Upper lobe of left lung (tissue), 6 donors: ENCODE measurements around the gene FLT1. TPM values are rescaled to one million over a fixed set of nuclear protein-coding genes. Genes with fewer than 3 reads are reported as not detected.

Source experiments
- ATAC-seq, 2 donors: fragments of 200-7000 bp; cut with Tn5 transposase; one replicate each; pipeline ENCODE4 v1.9.1; 2022; ENCODE audit warnings: mild to moderate bottlenecking in 2 of 2, moderate library complexity in 2 of 2; ENCODE audit not compliant: low FRiP score in 2 of 2
- DNase-seq, 2 donors: peaks; one replicate each; pipeline ENCODE4 v3.0.0-alpha.2; 2019 to 2020
- H3K27ac ChIP-seq, 4 donors: fragments of 200-600 bp; sonication (generic); one replicate each; pipeline ENCODE4 v1.5.1; 2016 to 2019
- H3K27me3 ChIP-seq, 4 donors: fragments of 200-600 bp; sonication (generic); one replicate each; pipeline ENCODE4 v1.5.1; 2017 to 2019
- H3K36me3 ChIP-seq, 4 donors: fragments of 200-600 bp; sonication (generic); one replicate each; pipeline ENCODE4 v1.5.1; 2016 to 2019
- H3K4me1 ChIP-seq, 4 donors: fragments of 200-600 bp; sonication (generic); one replicate each; pipeline ENCODE4 v1.5.1; 2018 to 2019
- H3K4me3 ChIP-seq, 4 donors: fragments of 200-600 bp; sonication (generic); one replicate each; pipeline ENCODE4 v1.5.1; 2017 to 2019; ENCODE audit warnings: mild to moderate bottlenecking in 2 of 4, moderate library complexity in 1 of 4
- H3K9me3 ChIP-seq, 4 donors: fragments of 200-600 bp; sonication (generic); one replicate each; pipeline ENCODE4 v1.5.1; 2018 to 2019
- EP300 ChIP-seq, 4 donors: sonication (generic); formaldehyde crosslinking; IDR thresholded peaks; one replicate each; pipeline ENCODE4 v1.5.1; 2017; ENCODE audit warnings: antibody characterized with exemption in 4 of 4, control low read depth in 2 of 4
- POLR2A ChIP-seq, 4 donors: fragments of 450-650 bp; IDR thresholded peaks; one replicate each; pipeline ENCODE4 v1.5.1; 2016 to 2017; ENCODE audit warnings: antibody characterized with exemption in 4 of 4, mild to moderate bottlenecking in 2 of 4
- POLR2AphosphoS5 ChIP-seq, 2 donors: sonication (generic); formaldehyde crosslinking; IDR thresholded peaks; one replicate each; pipeline ENCODE4 v1.5.1; 2017; ENCODE audit warnings: antibody characterized with exemption in 2 of 2
- WGBS, 2 donors: methylation state at CpG; one replicate each; pipeline ENCODE4 v1.1.5; 2017 to 2018; 5-methylcytosine and 5-hydroxymethylcytosine counted together
- total RNA-seq, 6 donors: library from RNA; depleted of rRNA in 4 of 6; stranded (reverse); fragments of >200 nt in 4 of 6; gene quantifications; one replicate each; pipeline versions ENCODE4 v1.1.0 to v1.2.1, GENCODE V29; 2016 to 2021
- TF ChIP-seq, protein P1 (sequence below), 6 experiments: fragments of 450-650 bp in 4 of 6; fragments of 200-600 bp in 2 of 6; sonication (generic) in 2 of 6; IDR thresholded peaks; one replicate each; pipeline ENCODE4 v1.5.1; 2016 to 2019; ENCODE audit warnings: antibody characterized with exemption in 6 of 6
- donor health status: DM: no; HTN: no; CAD: no; lungs with moderate emphysema.
- donor health status: DM: no; HTN: yes; CAD: no; lungs with severe emphysema.

The FLT1 gene
- total RNA-seq, 6 donors from 2014 or later: 20.9 to 47.9 (median 25.5) TPM

DNA sequence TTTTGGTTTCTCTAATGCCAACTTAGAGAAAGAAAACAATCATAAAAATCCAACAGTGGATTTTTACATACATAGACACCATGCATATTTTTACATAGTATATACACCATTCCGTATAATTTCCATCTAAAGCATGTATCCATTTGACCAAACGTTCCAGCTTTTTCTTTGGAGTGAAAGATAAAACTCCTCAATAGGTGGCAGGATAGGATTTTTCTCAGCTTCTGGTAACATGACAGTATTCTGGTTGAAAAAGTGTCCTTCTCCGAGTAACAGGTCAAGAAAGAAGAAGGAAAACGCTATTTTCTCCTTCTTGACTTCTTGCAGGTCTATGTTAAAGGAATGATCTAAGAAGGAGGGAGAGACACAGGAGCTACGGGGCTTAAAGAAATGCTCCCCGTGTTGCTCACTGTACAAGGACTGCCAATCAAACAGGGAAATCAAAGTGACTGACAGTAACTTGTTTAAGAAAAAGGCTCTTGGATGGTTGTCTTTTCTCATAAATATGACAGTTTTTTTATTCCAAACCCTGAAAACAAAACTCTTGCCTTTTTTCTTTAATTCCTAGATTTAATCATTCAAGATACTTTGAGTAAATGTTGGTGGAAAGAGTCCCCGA, 11.5 kb downstream of the FLT1 start:
- Histone ChIP-seq H3K27ac (no peak overlapping the region), H3K4me3 (no peak overlapping the region), H3K36me3 (no peaks in the 10 kb centered on the region), H3K9me3 (no peaks in the 10 kb centered on the region), H3K4me1 (peaks cover 0 to 13% (median 0%) of the 10 kb centered on the region in 4 donors), H3K27me3 (no peaks in the 10 kb centered on the region)
- TF ChIP-seq, protein P1, sequence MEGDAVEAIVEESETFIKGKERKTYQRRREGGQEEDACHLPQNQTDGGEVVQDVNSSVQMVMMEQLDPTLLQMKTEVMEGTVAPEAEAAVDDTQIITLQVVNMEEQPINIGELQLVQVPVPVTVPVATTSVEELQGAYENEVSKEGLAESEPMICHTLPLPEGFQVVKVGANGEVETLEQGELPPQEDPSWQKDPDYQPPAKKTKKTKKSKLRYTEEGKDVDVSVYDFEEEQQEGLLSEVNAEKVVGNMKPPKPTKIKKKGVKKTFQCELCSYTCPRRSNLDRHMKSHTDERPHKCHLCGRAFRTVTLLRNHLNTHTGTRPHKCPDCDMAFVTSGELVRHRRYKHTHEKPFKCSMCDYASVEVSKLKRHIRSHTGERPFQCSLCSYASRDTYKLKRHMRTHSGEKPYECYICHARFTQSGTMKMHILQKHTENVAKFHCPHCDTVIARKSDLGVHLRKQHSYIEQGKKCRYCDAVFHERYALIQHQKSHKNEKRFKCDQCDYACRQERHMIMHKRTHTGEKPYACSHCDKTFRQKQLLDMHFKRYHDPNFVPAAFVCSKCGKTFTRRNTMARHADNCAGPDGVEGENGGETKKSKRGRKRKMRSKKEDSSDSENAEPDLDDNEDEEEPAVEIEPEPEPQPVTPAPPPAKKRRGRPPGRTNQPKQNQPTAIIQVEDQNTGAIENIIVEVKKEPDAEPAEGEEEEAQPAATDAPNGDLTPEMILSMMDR (IDR thresholded peaks at IDR 0.05): no peak
- TF ChIP-seq POLR2AphosphoS5 (IDR thresholded peaks at IDR 0.05): no peak
- no peak for TF ChIP-seq POLR2A (IDR thresholded peaks at IDR 0.05)
- TF ChIP-seq EP300 (IDR thresholded peaks at IDR 0.05): no peak
- 66 to 72% methylated on average over 7 of the region's 7 CpGs for WGBS, 2 donors
- ATAC-seq (no peak), DNase-seq (no peak)

GRCh38 chr13:28479005-28479404, 15.9 kb downstream of the FLT1 start:
- Histone ChIP-seq H3K27me3 (no peaks in the 10 kb centered on the region), H3K4me3 (no peak overlapping the region), H3K4me1 (peaks cover 0 to 17% (median 0%) of the 10 kb centered on the region in 4 donors), H3K36me3 (no peaks in the 10 kb centered on the region), H3K9me3 (no peaks in the 10 kb centered on the region), H3K27ac (no peak overlapping the region)
- 69 to 73% methylated on average over 1 of the region's 1 CpG for WGBS, 2 donors
- DNase-seq (no peak), ATAC-seq (no peak)
- TF ChIP-seq POLR2AphosphoS5 (IDR thresholded peaks at IDR 0.05) (no peak), EP300 (IDR thresholded peaks at IDR 0.05) (no peak), POLR2A (IDR thresholded peaks at IDR 0.05) (no peak)
- TF ChIP-seq, protein P1 (IDR thresholded peaks at IDR 0.05): no peak

GRCh38 chr13:28478127-28478526, 16.8 kb downstream of the FLT1 start:
- ATAC-seq (no peak), DNase-seq (no peak)
- 67 to 75% methylated on average over 3 of the region's 3 CpGs for WGBS, 2 donors
- Histone ChIP-seq H3K27me3 (no peaks in the 10 kb centered on the region), H3K4me1 (peaks cover 0 to 16% (median 0%) of the 10 kb centered on the region in 4 donors), H3K9me3 (no peaks in the 10 kb centered on the region), H3K36me3 (no peaks in the 10 kb centered on the region), H3K4me3 (no peak overlapping the region), H3K27ac (no peak overlapping the region)
- TF ChIP-seq POLR2A (IDR thresholded peaks at IDR 0.05): no peak
- TF ChIP-seq, protein P1 (IDR thresholded peaks at IDR 0.05): no peak
- no peak for TF ChIP-seq EP300 (IDR thresholded peaks at IDR 0.05)
- TF ChIP-seq POLR2AphosphoS5 (IDR thresholded peaks at IDR 0.05): no peak

DNA sequence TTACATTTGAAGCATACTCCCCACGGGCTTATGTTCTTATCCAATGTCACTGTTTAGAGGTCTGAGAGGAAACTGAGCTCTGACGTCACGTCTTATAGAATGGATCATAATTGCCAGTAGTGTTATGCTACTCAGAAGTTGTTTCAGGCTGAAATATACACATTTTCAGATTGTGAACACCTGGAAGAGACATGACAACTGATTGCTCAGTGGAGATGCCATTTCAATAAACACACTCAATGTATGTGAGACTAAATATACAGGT, 17.3 kb downstream of the FLT1 start:
- no peaks in the 10 kb centered on the region for H3K27me3 ChIP-seq
- DNase-seq (no peak), ATAC-seq (no peak)
- H3K4me1 ChIP-seq: peaks cover 0 to 13% (median 0%) of the 10 kb centered on the region in 4 donors
- 86 to 87% methylated on average over 3 of the region's 3 CpGs for WGBS, 2 donors
- no peak overlapping the region for H3K4me3 ChIP-seq
- no peaks in the 10 kb centered on the region for H3K36me3 ChIP-seq
- H3K9me3 ChIP-seq: no peaks in the 10 kb centered on the region
- TF ChIP-seq POLR2A (IDR thresholded peaks at IDR 0.05) (no peak), POLR2AphosphoS5 (IDR thresholded peaks at IDR 0.05) (no peak), EP300 (IDR thresholded peaks at IDR 0.05) (no peak)
- TF ChIP-seq, protein P1 (IDR thresholded peaks at IDR 0.05): no peak
- no peak overlapping the region for H3K27ac ChIP-seq
